Gastroesophageal sphincter (tissue), 3 donors: ENCODE results near the gene SUMO2.

Experiments used
- CTCF ChIP-seq, 4 experiments: fragments of 200-600 bp in 2 of 4; fragments of 450-650 bp in 2 of 4; sonication (generic) in 1 of 4; IDR thresholded peaks; one replicate each; pipeline ENCODE4 v1.5.1; 2017 to 2019; ENCODE audit warnings: antibody characterized with exemption in 4 of 4, mild to moderate bottlenecking in 2 of 4, moderate library complexity in 2 of 4
- POLR2AphosphoS5 ChIP-seq: sonication (generic); formaldehyde crosslinking; IDR thresholded peaks from one replicate; pipeline ENCODE4 v1.6.1; 2017; ENCODE audit warnings: antibody characterized with exemption

GRCh38 chr17:75153780-75154194 lies 29.0 kb downstream of the SUMO2 start:
- TF ChIP-seq POLR2AphosphoS5 (no peak), CTCF (IDR thresholded peaks at IDR 0.05) (no peak)
